ENCODE results near the gene DYNLL1. TPM values are rescaled to one million over a fixed set of nuclear protein-coding genes. Genes with fewer than 3 reads are reported as not detected.
A peak's percentile ranks its signal among the peaks of the same experiment; 100 is the strongest.
"Not testable (repeated sequence)": the region's sequence is repeated elsewhere in the genome, so short reads cannot be mapped to it uniquely, and the experiment has no call there.

DYNLL1 gene
- total RNA-seq, 1 experiment from 2014 or later, result 497 TPM

DNA sequence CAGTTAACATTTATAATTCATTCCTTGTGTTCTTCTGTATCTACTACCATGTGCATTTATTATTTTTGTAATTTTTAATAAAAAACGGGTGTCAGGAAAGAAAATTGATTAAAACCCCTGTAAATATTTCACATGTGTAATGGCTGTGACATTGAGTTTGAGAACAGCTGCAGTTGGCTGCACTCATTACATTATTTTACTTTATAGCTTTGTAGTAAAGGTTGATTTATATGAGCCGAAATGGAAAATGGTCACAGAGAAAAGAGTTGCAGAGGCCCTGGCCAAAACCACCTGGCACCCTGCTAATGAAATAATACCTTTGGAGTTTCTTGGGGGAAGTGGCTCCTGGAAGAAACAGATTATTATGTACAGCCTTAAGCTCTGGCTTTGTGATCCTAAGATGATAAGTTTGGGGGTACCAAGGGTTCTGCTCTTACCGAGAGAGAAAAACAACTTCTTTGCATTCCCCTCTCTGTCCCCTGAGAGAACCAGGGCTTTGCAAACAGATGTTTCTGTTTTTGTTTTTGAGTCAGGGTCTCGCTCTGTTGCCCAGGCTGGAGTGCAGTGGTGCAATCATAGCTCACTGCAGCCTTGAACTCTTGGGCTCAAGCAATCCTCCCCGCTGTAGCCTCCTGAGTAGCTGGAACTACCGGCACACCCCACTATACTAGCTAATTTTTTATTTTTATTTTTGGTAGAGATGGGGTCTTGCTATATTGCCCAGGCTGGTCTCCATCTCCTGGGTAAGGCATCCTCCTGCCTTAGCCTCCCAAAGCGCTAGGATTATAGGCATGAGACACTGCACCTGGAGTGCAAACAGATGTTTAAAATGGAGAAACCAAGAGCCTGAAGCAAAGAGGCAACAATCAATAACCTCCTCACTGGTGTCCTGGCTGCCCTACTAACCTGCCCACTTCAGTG, 9.7 kb upstream of the DYNLL1 start:
- no peaks in the 10 kb centered on the region for H3K27me3 ChIP-seq (replicated peaks)
- H3K9me3 ChIP-seq (replicated peaks), result no peaks in the 10 kb centered on the region
- no peaks in the 10 kb centered on the region for H3K4me1 ChIP-seq (replicated peaks)
- H3K4me3 ChIP-seq, result no peak overlapping the region
- H3K27ac ChIP-seq, result no peak overlapping the region
- DNase-seq (ENCODE audit: low read depth in 1 of 2, low spot score in 2 of 2), result no peak
- no peaks in the 10 kb centered on the region for H3K36me3 ChIP-seq

DNA sequence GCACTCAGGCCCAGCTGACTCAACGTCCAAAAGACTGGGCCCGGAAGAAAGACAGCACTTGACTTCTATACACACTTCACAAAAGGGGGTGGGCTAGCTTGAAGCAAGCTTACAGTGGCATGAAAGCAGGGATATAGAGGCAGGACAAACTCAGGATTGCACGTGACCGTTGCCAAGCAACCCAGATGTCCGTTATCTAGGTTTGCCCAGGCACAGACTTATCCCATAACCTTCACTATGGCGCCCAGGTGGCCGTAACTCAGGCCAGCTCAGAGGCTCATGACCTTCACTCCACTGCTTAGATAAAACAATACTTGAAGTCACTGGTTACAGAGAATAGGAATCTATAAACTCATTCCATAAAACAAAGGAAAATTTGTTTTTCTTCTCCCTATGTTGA, 8.4 kb upstream of the DYNLL1 start:
- not testable (repeated sequence) for H3K9me3 ChIP-seq (replicated peaks); DNase-seq (ENCODE audit: low read depth in 1 of 2, low spot score in 2 of 2)

DNA sequence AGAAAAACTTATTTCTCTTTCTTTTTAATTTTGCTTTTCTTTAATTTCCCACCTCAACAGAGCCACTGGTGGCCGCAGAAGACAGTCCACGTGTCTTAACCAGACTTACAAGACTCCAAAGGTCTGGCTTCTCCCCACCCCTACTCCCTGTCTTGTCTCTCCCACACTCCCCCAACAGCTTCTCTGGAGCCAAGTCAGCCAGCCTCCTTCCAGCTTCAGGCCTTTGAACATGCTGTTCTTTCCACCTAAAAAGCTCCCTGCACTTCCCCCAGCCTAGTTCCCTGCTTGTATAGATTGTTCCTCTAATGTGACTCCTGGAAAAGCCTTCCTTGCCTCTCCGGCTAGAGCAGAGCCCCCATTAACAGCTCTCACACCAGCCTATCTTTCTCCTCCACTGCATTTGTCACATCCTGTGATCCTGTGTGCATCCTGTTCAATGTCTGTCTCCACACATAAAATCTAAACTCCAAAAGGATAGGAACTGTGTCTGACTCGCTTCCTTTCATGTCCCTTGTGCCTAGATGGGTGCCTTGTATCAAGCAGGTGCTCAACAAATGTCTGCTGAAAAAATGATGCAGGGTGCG, 7.8 kb upstream of the DYNLL1 start:
- no peak for DNase-seq (ENCODE audit: low read depth in 1 of 2, low spot score in 2 of 2)
- Histone ChIP-seq H3K9me3 (replicated peaks) (no peaks in the 10 kb centered on the region), H3K4me3 (no peak overlapping the region), H3K4me1 (replicated peaks) (no peaks in the 10 kb centered on the region), H3K36me3 (no peaks in the 10 kb centered on the region), H3K27me3 (replicated peaks) (no peaks in the 10 kb centered on the region), H3K27ac (no peak overlapping the region)

More for the DNA sequence above, 8.4 kb upstream of the DYNLL1 start:
- not testable (repeated sequence) for H3K27me3 ChIP-seq (replicated peaks); H3K27ac ChIP-seq; H3K4me1 ChIP-seq (replicated peaks); H3K36me3 ChIP-seq; H3K4me3 ChIP-seq

DNA sequence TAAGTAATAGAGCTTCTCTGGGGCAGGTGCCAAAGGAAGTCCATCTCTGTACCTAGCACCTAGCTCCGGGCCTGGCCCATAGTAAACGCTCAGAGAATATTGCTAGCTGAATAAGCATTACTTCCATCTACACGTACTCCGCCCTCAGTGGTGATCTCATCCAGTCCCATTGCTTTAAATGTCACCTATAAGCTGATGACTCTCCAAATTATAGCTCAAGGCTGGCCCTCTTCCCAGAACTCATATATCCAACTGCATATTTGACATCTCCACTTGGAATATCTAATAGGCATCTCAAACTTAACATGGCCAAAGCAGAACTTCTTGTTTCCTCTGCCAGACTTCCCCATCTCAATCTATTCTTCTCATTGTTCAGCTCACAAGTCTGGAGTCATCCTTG, 6.9 kb upstream of the DYNLL1 start:
- H3K27ac ChIP-seq, result no peak overlapping the region
- no peaks in the 10 kb centered on the region for H3K9me3 ChIP-seq (replicated peaks)
- no peaks in the 10 kb centered on the region for H3K4me1 ChIP-seq (replicated peaks)
- no peaks in the 10 kb centered on the region for H3K36me3 ChIP-seq
- DNase-seq (ENCODE audit: low read depth in 1 of 2, low spot score in 2 of 2), result no peak
- H3K4me3 ChIP-seq, result no peak overlapping the region
- H3K27me3 ChIP-seq (replicated peaks), result no peaks in the 10 kb centered on the region

DNA sequence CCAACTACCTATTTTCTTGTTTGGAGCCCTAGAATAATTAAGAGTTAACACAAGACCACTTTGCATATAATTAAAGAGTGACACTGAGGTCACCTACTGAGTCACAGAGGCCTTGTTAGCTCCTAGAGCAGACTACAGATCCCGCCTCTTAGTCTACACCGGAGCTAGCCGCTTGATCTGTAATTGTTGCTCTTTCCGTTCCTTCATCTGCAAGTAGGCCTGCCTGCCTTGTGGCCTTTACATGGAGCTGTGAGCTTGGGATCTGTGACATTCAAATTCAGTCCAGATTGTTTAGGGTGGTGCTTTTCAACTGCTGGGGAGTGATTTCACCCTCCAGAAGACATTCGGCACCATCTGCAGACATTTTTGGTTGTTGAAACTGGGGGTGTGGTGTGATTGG, 5.6 kb upstream of the DYNLL1 start:
- Histone ChIP-seq H3K27me3 (replicated peaks) (no peaks in the 10 kb centered on the region), H3K9me3 (replicated peaks) (no peaks in the 10 kb centered on the region), H3K4me3 (no peak overlapping the region), H3K27ac (no peak overlapping the region), H3K36me3 (no peaks in the 10 kb centered on the region), H3K4me1 (replicated peaks) (peaks cover 6% of the 10 kb centered on the region; the same call in 1 of the 2 replicates)
- DNase-seq (ENCODE audit: low read depth in 1 of 2, low spot score in 2 of 2), result no peak

DNA sequence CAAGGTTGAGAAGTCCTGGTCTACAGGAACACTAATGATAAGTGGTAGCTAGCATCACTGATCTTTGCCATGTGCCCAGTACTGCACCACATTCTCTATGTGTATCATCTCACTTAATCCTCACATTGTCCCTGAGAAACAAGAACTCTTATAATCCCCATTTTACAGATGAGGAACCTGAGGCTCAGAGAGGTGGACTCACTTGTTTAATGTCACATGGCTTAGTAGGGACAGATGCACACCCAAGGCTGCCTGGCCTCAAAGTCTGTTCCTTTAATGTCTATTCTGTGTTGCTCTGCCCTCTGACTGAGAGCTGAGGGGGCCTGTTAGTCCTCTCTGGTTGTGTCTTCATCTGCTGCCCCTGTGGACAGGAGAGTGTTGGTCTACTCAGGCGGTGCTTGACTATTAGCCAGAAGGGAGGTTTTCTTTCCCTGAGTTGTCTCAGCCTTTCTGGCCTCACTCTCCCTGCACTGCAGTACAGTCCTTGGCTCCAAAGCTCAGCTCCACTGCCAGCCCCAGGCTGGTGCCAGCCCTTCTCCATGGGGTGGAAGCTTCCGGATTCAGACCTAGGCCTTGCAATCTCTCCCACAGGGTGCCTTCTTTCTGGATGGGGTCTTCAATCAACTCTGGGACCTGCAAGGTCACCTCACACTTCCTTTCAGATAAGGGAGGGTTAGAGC, 4.9 kb upstream of the DYNLL1 start:
- Histone ChIP-seq H3K27me3 (replicated peaks) (no peaks in the 10 kb centered on the region), H3K9me3 (replicated peaks) (no peaks in the 10 kb centered on the region), H3K36me3 (no peaks in the 10 kb centered on the region), H3K4me3 (no peak overlapping the region), H3K27ac (no peak overlapping the region), H3K4me1 (replicated peaks) (peaks cover 6% of the 10 kb centered on the region; the same call in 1 of the 2 replicates)
- no peak for DNase-seq (ENCODE audit: low read depth in 1 of 2, low spot score in 2 of 2)

DNA sequence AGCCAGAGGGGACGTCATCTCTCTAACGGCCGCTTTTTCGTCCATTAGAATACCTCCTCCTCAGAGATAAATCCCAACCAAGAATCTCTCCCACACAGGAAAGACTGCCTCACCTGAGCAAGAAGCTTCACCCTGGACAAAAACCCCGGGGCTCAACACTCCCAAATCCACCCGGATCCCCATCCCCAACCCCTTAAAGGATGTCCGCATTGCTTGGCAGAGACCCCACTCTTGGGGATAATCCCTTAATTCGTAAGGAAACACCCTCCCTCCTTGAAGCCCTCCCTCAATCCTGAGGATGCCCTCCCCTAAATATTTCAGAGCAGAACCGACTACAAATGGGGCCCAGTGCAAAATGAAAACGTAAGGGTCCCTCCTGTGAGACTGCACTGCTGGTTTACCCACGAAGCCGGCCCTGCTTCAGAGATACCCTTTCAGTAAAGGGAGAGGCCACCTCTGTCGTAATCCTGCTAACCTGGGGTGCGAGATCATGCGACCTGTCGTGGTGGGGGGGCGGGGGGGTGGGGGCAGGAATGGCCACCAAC, 655 bp upstream of the DYNLL1 start:
- DNase-seq (ENCODE audit: low read depth in 1 of 2, low spot score in 2 of 2), result peak in 1 of 2 experiments; percentile 8
- Histone ChIP-seq H3K4me1 (replicated peaks) (peaks cover 16% of the 10 kb centered on the region; the same call in 1 of the 2 replicates), H3K36me3 (peaks cover 32% of the 10 kb centered on the region), H3K9me3 (replicated peaks) (no peaks in the 10 kb centered on the region), H3K27ac (peak overlapping the region; percentile 40), H3K27me3 (replicated peaks) (no peaks in the 10 kb centered on the region), H3K4me3 (peak overlapping the region; percentile 57)

DNA sequence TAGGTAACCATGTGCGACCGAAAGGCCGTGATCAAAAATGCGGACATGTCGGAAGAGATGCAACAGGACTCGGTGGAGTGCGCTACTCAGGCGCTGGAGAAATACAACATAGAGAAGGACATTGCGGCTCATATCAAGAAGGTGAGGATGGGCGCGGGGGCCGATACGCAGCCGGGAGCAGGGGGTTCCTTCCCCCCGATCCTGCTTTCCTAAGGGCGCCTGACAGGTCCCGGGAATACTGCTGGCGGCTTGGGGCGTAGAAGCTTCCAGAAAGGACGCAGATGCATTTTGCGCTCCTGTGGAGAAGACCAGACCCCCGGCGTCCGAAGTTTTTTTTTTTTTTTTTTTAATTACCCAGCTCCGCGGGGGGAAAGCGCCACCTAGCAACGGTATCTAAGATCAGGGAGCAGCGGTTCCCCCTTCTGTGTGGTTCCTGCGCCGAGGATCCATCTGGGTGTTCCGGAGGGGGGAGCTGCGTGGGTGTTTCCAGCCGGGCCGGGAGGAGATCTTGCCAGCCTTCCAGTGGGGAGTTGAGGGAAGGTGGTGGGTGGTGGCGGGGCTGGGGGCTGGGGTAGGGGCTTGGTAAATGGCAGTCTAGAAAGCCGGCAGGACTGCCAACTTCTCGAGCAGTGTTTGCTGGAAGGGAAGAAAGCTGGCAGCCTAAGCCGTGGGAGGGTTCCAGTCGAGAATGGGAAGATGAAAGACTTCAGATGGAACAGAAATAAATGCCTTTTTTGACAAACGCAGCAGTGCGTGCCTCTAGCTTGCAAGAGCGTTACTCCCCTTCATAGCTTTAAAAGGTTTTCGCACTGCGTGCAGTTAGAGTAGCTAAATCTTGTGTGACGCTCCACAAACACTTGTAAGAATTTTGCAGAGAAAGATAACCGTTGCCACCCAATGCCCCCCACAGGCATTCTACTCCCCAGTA, 764 bp downstream of the DYNLL1 start:
- Histone ChIP-seq H3K36me3 (peaks cover 40% of the 10 kb centered on the region), H3K4me1 (replicated peaks) (peaks cover 16% of the 10 kb centered on the region; the same call in 1 of the 2 replicates), H3K4me3 (peak overlapping the region; percentile 57), H3K27ac (peak overlapping the region; percentile 26), H3K27me3 (replicated peaks) (no peaks in the 10 kb centered on the region), H3K9me3 (replicated peaks) (no peaks in the 10 kb centered on the region)
- peak; percentile 58 to 62 for DNase-seq (ENCODE audit: low read depth in 1 of 2, low spot score in 2 of 2)

DNA sequence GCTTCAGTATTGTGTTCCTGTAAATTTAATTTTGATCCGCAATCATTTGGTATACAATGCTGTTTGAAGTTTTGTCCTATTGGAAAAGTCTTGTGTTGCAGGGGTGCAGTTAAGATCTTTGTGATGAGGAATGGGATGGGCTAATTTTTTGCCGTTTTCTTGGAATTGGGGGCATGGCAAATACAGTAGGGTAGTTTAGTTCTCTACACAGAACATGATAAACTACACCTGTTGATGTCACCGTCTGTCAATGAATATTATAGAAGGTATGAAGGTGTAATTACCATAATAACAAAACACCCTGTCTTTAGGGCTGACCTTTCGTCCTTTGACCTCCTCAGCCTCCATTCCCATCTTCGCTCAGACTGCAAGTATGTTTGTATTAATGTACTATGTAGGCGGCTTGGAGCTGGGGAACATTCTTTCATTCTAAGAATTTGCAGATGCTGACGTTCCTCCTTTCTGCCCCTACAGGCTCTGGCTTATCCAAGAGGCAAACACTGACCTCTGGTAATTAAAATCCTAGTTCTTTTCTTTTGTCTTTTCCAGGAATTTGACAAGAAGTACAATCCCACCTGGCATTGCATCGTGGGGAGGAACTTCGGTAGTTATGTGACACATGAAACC, 1.7 kb downstream of the DYNLL1 start:
- peaks cover 40% of the 10 kb centered on the region for H3K36me3 ChIP-seq
- no peaks in the 10 kb centered on the region for H3K9me3 ChIP-seq (replicated peaks)
- no peak for DNase-seq (ENCODE audit: low read depth in 1 of 2, low spot score in 2 of 2)
- H3K27ac ChIP-seq, result no peak overlapping the region
- H3K4me1 ChIP-seq (replicated peaks), result peaks cover 16% of the 10 kb centered on the region; the same call in 1 of the 2 replicates
- peak overlapping the region; percentile 57 for H3K4me3 ChIP-seq
- H3K27me3 ChIP-seq (replicated peaks), result no peaks in the 10 kb centered on the region

DNA sequence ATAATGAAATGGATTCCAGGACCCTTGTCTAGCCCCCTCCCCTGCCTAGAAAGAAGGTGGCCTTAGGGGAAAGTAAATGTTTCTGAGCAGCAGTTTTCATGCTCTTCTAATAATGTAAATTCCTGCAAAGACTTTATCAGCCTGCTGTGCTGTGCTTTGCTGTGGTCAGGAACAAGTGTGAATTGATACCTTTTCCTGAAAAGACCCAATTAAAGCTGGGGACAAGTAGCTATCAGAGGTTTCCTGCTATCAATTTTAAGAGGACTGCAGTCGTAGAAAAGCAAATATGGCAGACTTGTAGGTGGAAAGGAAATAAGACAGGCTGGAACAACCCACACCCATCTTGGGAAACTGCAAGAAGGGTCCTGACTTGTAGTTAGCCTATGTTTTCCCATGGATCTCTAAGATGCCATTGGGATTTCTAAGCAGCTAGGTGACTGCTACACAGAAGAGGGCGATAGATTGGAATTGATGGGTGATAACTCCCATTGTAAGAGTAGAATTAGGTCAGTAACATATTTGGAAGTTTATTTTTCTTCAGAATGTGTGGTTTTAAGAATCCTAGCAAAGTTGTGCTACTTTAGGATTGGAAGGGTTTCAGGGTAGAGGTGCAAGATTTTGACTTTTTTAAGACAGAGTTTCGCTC, 3.1 kb downstream of the DYNLL1 start:
- Histone ChIP-seq H3K9me3 (replicated peaks) (no peaks in the 10 kb centered on the region), H3K27me3 (replicated peaks) (no peaks in the 10 kb centered on the region), H3K4me1 (replicated peaks) (peaks cover 16% of the 10 kb centered on the region; the same call in 1 of the 2 replicates), H3K4me3 (no peak overlapping the region), H3K27ac (no peak overlapping the region), H3K36me3 (peaks cover 49% of the 10 kb centered on the region)
- DNase-seq (ENCODE audit: low read depth in 1 of 2, low spot score in 2 of 2), result no peak

DNA sequence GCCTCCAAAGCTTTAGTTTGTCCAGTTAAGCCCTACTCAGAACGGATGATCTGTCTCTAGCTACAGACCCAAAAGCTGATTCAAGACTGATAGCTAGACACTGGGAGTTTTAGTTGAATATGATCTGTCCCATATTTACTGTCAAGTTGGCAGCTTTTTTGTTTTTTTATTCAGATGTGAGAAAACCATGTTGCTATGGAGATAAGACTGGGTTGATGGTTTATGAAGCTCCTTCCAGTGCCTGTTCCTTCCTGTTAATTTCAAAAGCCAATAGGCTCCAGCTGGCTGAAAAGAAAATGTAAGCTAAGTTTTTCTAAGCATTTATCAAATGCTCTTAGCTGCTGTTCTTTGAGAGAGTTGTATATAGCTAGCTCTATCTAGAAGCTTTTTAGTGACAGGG, 4.7 kb downstream of the DYNLL1 start:
- peaks cover 54% of the 10 kb centered on the region for H3K36me3 ChIP-seq
- no peaks in the 10 kb centered on the region for H3K27me3 ChIP-seq (replicated peaks)
- no peak overlapping the region for H3K4me3 ChIP-seq
- DNase-seq (ENCODE audit: low read depth in 1 of 2, low spot score in 2 of 2), result no peak
- H3K9me3 ChIP-seq (replicated peaks), result no peaks in the 10 kb centered on the region
- H3K4me1 ChIP-seq (replicated peaks), result peaks cover 10% of the 10 kb centered on the region; the same call in 1 of the 2 replicates
- H3K27ac ChIP-seq, result no peak overlapping the region

DNA sequence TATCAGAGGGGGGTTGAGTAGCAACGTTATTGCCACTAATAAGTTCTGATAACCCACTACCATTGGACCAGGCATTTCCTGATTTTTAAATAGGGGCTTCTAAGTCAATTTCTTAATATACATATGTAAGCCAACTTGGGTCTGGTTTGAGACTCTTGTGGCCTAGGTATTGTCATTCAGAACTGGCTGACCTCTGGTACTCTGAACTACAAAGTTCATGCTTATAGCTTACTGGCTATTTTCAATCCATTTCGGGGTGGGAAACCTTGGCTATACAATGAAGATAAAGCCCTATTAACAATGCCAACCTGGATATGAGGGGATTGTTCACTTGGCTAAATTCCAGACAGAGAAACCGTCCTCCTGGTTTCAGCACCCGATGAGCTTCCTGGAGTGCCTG, 8.7 kb downstream of the DYNLL1 start:
- peaks cover 40% of the 10 kb centered on the region for H3K36me3 ChIP-seq
- no peak for DNase-seq (ENCODE audit: low read depth in 1 of 2, low spot score in 2 of 2)
- no peaks in the 10 kb centered on the region for H3K4me1 ChIP-seq (replicated peaks)
- no peak overlapping the region for H3K4me3 ChIP-seq
- no peak overlapping the region for H3K27ac ChIP-seq
- H3K27me3 ChIP-seq (replicated peaks), result no peaks in the 10 kb centered on the region
- H3K9me3 ChIP-seq (replicated peaks), result no peaks in the 10 kb centered on the region
